Activated naive CD8-positive, alpha-beta T cell (primary cell): ENCODE data around the gene GPR42.
"Not testable (repeated sequence)": the region's sequence is repeated elsewhere in the genome, so short reads cannot be mapped to it uniquely, and the experiment has no call there.

Experiments used
- H3K27ac Mint-ChIP-seq: one replicate; pipeline ENCODE4 v1.8.0; 2021; ENCODE audit warnings: mixed read lengths
- H3K27me3 Mint-ChIP-seq: one replicate; pipeline ENCODE4 v1.8.0; 2021; ENCODE audit warnings: mixed read lengths
- H3K36me3 Mint-ChIP-seq: one replicate; pipeline ENCODE4 v1.8.0; 2021; ENCODE audit warnings: mixed read lengths
- H3K4me1 Mint-ChIP-seq: one replicate; pipeline ENCODE4 v1.8.0; 2021; ENCODE audit warnings: low read depth, mixed read lengths
- H3K4me3 Mint-ChIP-seq: one replicate; pipeline ENCODE4 v1.8.0; 2021; ENCODE audit warnings: mild to moderate bottlenecking, mixed read lengths
- H3K9me3 Mint-ChIP-seq: one replicate; pipeline ENCODE4 v1.8.0; 2021; ENCODE audit warnings: low read depth, mixed read lengths

The GPR42 gene

DNA sequence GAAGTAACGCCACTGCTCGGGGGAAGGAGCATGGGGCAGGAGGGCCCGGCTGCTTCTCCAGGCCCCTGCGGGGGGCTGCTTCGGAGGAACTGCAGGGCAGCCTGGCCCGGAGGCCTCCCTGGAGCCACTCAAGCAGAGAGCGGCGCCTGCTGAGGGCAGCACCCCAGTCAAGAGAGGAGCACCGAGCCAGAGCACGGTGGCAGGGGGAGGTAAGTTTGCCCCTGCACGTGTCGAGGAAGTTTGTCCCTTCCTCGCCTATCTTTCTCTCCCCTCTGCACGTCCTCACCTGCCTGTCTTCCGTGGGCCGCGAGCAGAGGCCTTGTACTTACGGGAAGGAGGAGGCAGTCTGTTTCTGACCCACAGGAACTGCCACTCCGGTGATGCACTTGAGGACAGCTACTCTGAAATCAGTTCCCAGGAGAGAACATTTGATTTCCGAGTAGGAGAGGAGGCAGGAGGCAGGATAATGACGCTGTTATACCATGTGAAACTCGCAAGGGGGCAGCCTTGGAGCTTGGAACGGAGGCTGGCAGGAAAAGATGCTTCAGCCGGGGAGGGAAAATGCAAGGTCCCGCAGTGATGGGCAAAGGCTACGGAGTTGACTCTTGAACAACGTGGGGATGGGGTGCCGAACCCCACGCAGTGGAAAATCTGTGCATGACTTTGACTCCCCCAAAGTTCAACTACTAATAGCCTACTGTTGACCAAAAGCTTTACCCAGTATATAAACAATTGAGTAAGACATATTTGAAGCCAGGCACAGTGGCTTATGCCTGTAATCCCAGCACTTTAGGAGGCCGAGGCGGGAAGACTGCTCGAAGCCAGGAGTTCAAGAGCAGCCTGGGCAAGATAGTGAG is 18.2 kb upstream of the GPR42 start:
- Mint-ChIP-seq H3K9me3 (no peaks in the 10 kb centered on the region), H3K27me3 (no peaks in the 10 kb centered on the region), H3K36me3 (no peaks in the 10 kb centered on the region), H3K4me1 (peaks cover 15% of the 10 kb centered on the region), H3K4me3 (no peak overlapping the region), H3K27ac (no peak overlapping the region)

DNA sequence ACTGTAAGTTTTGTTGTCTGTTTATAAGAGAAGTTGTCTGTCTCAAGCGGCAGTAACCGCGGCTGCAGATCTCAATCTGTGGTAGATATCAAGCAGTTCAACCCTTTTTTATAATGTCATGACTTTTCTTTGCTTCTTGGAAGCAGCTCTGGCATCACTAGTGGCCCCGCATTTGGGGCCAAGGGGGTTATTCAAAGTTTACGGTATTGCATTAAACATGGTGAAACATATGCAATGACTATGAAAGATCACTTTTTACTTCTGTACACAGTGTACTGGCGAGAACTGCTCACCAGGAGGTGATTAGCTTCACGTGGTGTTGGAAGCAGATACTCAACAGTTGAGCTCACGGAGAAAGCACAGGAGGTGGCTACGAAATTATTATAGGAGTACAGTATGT is 17.2 kb upstream of the GPR42 start:
- Mint-ChIP-seq H3K4me3 (no peak overlapping the region), H3K4me1 (peaks cover 18% of the 10 kb centered on the region), H3K9me3 (no peaks in the 10 kb centered on the region), H3K36me3 (no peaks in the 10 kb centered on the region), H3K27ac (no peak overlapping the region), H3K27me3 (peaks cover 3% of the 10 kb centered on the region)

- Mint-ChIP-seq H3K4me1 (peaks cover 18% of the 10 kb centered on the region), H3K27me3 (peaks cover 3% of the 10 kb centered on the region), H3K36me3 (no peaks in the 10 kb centered on the region), H3K4me3 (no peak overlapping the region), H3K9me3 (no peaks in the 10 kb centered on the region), H3K27ac (no peak overlapping the region)
Observed at GRCh38 chr19:35354898-35355297, 16.0 kb upstream of the GPR42 start.

GRCh38 chr19:35355791-35356460 is 14.9 kb upstream of the GPR42 start:
- Mint-ChIP-seq H3K4me1 (peaks cover 18% of the 10 kb centered on the region), H3K36me3 (no peaks in the 10 kb centered on the region), H3K27ac (no peak overlapping the region), H3K9me3 (no peaks in the 10 kb centered on the region), H3K27me3 (peaks cover 3% of the 10 kb centered on the region), H3K4me3 (no peak overlapping the region)

DNA sequence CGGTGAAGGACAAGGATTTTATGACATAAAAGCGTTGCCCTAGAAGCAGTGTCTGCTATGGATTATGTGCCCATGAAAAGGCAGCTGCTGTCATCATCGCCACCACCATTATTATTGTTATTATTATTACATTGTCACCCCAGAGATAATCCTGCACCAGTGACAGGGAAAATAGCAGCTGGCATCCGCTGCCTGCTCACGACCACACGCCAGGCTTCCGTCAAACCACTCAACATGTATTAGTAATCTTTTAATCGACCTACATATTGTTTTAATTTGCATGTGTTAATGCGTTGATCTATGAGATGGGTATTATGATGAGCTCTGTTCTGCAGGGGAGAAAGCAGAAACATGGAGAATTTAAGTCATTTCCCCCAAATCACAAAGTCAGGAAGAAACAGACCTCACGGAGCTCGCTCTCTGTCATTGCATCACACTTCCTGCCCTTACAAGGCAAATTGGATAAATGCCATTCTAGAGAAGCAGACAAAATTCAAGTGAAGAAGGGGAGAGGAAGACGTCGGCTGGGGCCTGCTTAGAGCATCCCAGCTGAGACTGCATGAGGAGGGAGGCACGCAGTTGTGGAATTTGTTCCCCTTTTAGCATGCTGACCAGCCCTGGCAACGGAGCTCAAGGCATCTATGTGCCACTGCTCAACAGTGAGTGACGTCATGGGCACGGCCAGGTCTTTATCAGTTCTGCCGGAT is 12.8 kb upstream of the GPR42 start, which contains the start of gene FFAR3:
Gene FFAR3, plus strand, starts transcription at position 594 of the 707 bp plus-strand sequence. CDS start 431 bp downstream, outside the sequence.
- H3K9me3 Mint-ChIP-seq = no peaks in the 10 kb centered on the region
- H3K4me1 Mint-ChIP-seq = peaks cover 12% of the 10 kb centered on the region
- peak within 1 kb of the TSS; percentile 76 for H3K4me3 Mint-ChIP-seq
- H3K27ac Mint-ChIP-seq = peak within 1 kb of the TSS; percentile 85
- peaks cover 3% of the 10 kb centered on the region for H3K27me3 Mint-ChIP-seq
- no peaks in the 10 kb centered on the region for H3K36me3 Mint-ChIP-seq

- H3K4me1 Mint-ChIP-seq = peaks cover 12% of the 10 kb centered on the region
- H3K27me3 Mint-ChIP-seq, H3K27ac Mint-ChIP-seq: not testable (repeated sequence)
Observed at GRCh38 chr19:35358834-35359233, 12.0 kb upstream of the GPR42 start.

DNA sequence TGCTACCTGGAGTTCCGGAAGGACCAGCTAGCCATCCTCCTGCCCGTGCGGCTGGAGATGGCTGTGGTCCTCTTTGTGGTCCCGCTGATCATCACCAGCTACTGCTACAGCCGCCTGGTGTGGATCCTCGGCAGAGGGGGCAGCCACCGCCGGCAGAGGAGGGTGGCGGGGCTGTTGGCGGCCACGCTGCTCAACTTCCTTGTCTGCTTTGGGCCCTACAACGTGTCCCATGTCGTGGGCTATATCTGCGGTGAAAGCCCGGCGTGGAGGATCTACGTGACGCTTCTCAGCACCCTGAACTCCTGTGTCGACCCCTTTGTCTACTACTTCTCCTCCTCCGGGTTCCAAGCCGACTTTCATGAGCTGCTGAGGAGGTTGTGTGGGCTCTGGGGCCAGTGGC is 11.5 kb upstream of the GPR42 start:
- peaks cover 12% of the 10 kb centered on the region for H3K4me1 Mint-ChIP-seq
- not testable (repeated sequence) for H3K9me3 Mint-ChIP-seq, H3K27ac Mint-ChIP-seq, H3K4me3 Mint-ChIP-seq, H3K27me3 Mint-ChIP-seq, H3K36me3 Mint-ChIP-seq

More at GRCh38 chr19:35358834-35359233, 12.0 kb upstream of the GPR42 start:
- H3K36me3 Mint-ChIP-seq, H3K4me3 Mint-ChIP-seq, H3K9me3 Mint-ChIP-seq: not testable (repeated sequence)

DNA sequence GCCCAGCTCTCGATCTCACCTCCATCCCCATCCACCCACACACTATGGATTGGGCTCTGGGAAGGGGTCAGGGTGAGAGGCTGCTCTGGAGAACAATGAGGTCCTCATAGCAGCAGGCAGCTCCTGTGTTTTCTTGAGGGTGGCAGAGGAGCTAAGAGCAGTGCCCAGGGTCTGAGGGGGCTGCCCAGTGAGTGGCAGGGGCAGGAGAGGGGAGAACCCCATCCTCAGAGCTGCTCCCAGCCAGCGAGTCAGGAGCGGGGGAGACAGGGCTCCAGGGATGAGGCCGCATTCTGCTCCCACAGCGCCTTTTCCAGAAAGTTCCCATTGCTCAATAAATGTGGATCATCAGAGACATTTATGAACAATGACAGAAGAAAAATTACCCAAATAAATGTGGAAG is 10.8 kb upstream of the GPR42 start:
- peaks cover 12% of the 10 kb centered on the region for H3K4me1 Mint-ChIP-seq
- not testable (repeated sequence) for H3K27me3 Mint-ChIP-seq, H3K27ac Mint-ChIP-seq, H3K9me3 Mint-ChIP-seq, H3K4me3 Mint-ChIP-seq, H3K36me3 Mint-ChIP-seq

DNA sequence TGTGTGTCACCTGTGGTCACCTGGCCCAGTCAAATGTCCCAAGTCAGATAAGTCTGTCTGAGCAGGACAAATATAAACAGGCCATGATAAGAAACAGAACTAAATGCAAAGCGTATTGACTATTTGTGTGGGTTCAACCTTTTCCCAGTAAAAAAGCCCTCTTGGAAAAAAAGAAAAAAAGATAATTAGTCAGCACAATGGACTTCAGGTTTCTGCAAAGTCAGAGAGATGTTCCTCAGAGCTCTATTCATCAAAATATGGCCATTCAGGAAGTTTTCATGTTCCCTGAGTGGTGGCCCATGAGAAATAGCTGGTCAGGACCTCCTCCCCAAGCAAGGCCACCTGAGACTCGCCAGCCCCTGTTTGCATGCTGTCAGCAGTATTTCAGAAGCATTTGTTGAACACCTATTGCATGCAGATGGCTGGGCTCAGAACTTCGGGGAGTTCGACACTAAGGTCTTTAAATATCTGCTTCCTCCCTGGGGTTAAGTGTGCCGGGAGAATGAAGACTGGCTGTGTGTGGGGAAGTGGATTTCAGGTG is 9.9 kb upstream of the GPR42 start:
- Mint-ChIP-seq H3K4me1 (peaks cover 12% of the 10 kb centered on the region), H3K9me3 (no peaks in the 10 kb centered on the region), H3K4me3 (no peak overlapping the region), H3K27ac (no peak overlapping the region), H3K27me3 (peaks cover 3% of the 10 kb centered on the region), H3K36me3 (no peaks in the 10 kb centered on the region)

- Mint-ChIP-seq H3K27ac (no peak overlapping the region), H3K4me3 (no peak overlapping the region), H3K9me3 (no peaks in the 10 kb centered on the region), H3K4me1 (peaks cover 10% of the 10 kb centered on the region), H3K36me3 (no peaks in the 10 kb centered on the region), H3K27me3 (peaks cover 6% of the 10 kb centered on the region)
Observed at GRCh38 chr19:35362261-35363000, 8.4 kb upstream of the GPR42 start.

DNA sequence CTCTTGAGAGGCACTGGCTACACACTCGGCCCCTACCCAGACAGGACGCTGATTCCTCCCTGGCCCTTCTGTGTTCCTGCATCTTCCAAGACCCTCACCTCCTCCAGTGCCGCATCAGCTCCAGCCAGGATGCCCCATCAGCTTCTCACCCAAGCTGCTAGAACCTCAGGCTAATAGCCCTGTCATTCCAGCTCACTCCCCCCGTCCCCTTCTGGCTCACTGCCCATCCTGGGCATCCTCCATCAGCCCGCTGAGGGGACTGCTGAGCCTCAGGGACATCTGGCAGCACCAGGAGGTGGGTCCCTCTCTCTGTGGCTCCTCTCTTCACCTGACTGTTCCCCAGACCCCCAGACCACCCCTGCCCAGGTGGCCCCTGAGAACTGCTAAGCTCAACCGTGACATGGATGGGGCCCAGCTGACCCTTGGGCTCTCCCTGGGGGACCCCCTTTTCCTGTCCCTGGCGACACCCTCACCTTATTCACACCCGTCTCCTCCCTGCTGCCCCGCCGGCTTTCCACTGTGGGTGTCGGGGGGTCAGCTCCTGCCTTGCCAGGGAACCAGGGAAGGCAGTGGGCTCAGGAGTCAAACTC is 7.8 kb upstream of the GPR42 start:
- Mint-ChIP-seq H3K9me3 (no peaks in the 10 kb centered on the region), H3K27ac (no peak overlapping the region), H3K4me3 (no peak overlapping the region), H3K36me3 (no peaks in the 10 kb centered on the region), H3K4me1 (peaks cover 3% of the 10 kb centered on the region), H3K27me3 (peaks cover 5% of the 10 kb centered on the region)

DNA sequence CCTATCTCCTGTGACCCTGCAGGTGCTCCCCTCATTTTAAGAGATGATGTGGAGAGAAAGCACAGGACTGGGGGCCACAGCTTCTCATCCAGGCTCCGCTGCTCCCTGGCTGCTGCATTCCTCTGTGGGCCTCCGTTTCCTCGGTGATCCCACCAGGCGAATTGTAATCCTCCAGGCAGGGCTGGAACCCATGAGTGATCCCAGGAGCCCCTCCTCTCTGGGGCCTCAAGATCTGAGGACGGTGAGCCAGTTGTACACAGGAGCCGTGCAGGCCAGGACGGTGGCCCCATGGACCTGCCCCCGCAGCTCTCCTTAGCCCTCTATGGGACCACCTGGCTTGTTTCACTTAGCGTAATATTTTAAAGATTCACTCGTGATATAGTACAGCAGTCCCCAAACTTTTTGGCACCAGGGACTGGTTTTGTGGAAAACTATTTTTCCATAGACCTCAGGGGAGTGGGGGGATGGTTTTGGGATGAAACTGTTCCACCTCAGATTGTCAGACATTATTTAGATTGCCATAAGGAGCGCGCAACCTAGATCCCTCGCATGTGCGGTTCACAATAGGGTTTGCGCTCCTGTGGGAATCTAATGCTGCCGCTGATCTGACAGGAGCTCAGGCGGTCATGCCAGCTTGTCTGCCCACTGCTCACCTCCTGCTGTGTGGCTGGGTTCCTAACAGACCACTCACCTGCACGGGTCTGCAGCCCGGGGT is 7.0 kb upstream of the GPR42 start:
- H3K27ac Mint-ChIP-seq = no peak overlapping the region
- H3K27me3 Mint-ChIP-seq = peaks cover 4% of the 10 kb centered on the region
- no peaks in the 10 kb centered on the region for H3K4me1 Mint-ChIP-seq
- H3K36me3 Mint-ChIP-seq = no peaks in the 10 kb centered on the region
- H3K4me3 Mint-ChIP-seq = no peak overlapping the region
- H3K9me3 Mint-ChIP-seq = no peaks in the 10 kb centered on the region

DNA sequence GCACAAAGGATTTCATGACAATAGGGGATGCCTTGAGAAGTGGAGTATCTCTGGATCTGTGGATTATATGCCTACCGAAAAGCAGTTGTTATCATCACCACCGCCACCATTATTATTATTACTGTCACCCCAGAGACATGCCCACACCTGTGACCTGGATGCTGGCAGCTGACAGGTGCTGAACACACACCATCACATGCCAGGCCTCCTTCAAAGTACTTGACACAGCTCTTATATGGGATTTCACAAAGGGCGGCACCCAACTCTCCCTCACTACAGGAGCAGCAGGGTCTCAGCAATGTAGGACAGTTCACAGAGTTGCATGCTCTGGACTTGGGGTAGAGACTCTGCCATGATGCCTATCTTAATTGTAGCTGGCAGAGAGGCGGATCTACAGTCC is 5.6 kb upstream of the GPR42 start:
- Mint-ChIP-seq H3K4me3 (no peak overlapping the region), H3K27ac (no peak overlapping the region), H3K27me3 (peaks cover 4% of the 10 kb centered on the region), H3K9me3 (no peaks in the 10 kb centered on the region), H3K36me3 (no peaks in the 10 kb centered on the region), H3K4me1 (no peaks in the 10 kb centered on the region)

DNA sequence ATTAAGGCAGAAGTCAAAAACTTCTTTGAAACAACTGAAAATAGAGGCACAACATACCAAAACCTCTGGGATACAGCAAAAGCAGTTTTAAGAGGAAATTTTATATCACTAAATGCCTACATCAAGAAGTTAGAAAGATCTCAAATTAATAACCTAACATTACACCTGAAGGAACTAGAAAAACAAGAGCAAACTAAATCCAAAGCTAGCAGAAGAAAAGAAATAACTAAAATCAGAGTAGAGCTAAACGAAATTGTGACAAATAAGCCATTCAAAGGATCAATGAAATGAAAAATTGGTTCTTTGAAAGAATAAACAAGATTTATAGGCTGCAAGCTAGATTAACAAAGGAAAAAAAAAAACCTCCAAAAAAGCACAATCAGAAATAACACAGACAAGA is 2.5 kb upstream of the GPR42 start:
- peaks cover 6% of the 10 kb centered on the region for H3K27me3 Mint-ChIP-seq
- no peaks in the 10 kb centered on the region for H3K36me3 Mint-ChIP-seq
- no peaks in the 10 kb centered on the region for H3K9me3 Mint-ChIP-seq
- H3K4me1 Mint-ChIP-seq = no peaks in the 10 kb centered on the region
- H3K4me3 Mint-ChIP-seq = no peak overlapping the region
- no peak overlapping the region for H3K27ac Mint-ChIP-seq
